Stomach (tissue), 9 donors: ENCODE data around the gene SLAIN2. TPM values are rescaled to one million over a fixed set of nuclear protein-coding genes. Genes with fewer than 3 reads are reported as not detected.

Experiments
- DNase-seq, 2 donors: peaks; one replicate each; pipeline versions ENCODE4 v3.0.0 to v3.0.0-alpha.2; 2013 to 2019
- H3K27ac ChIP-seq, 5 donors: fragments of 200-600 bp in 4 of 5; sonication (generic) in 4 of 5; one replicate each; pipeline ENCODE4 v1.5.1; 2013 to 2019; ENCODE audit warnings: mild to moderate bottlenecking in 1 of 5, moderate library complexity in 1 of 5
- H3K27me3 ChIP-seq, 3 donors: fragments of 200-600 bp; sonication (generic); one replicate each; pipeline ENCODE4 v1.5.1; 2017 to 2019; ENCODE audit warnings: mixed run types in 1 of 3
- H3K36me3 ChIP-seq, 4 donors: fragments of 200-600 bp; sonication (generic); 1 replicate in 3 of 4; 2 replicates in 1 of 4; pipeline ENCODE4 v1.5.1; 2016 to 2019
- H3K4me1 ChIP-seq, 4 donors: fragments of 200-600 bp; sonication (generic); one replicate each; pipeline ENCODE4 v1.5.1; 2016 to 2019
- H3K4me3 ChIP-seq, 4 donors: fragments of 200-600 bp; sonication (generic) in 3 of 4; one replicate each; pipeline ENCODE4 v1.5.1; 2016 to 2019; ENCODE audit warnings: mild to moderate bottlenecking in 1 of 4
- H3K9me3 ChIP-seq, 4 donors: fragments of 200-600 bp; sonication (generic); one replicate each; pipeline ENCODE4 v1.5.1; 2016 to 2019
- EP300 ChIP-seq: sonication (generic); formaldehyde crosslinking; IDR thresholded peaks from one replicate; pipeline ENCODE4 v1.6.1; 2017; ENCODE audit warnings: antibody characterized with exemption
- POLR2A ChIP-seq, 4 donors: fragments of 450-650 bp; IDR thresholded peaks; one replicate each; pipeline ENCODE4 v1.6.1; 2016; ENCODE audit warnings: antibody characterized with exemption in 4 of 4, control low read depth in 2 of 4, mild to moderate bottlenecking in 1 of 4, moderate library complexity in 1 of 4
- POLR2AphosphoS5 ChIP-seq, 3 donors: sonication (generic); formaldehyde crosslinking; IDR thresholded peaks; one replicate each; pipeline ENCODE4 v1.6.1; 2016; ENCODE audit warnings: antibody characterized with exemption in 3 of 3
- WGBS, 5 donors: extraction: QIAGEN DNeasy Blood & Tissue Kit in 3 of 5; methylation state at CpG; one replicate each; pipeline versions ENCODE4 v1.1.5 to v1.1.7; 2013 to 2018; 5-methylcytosine and 5-hydroxymethylcytosine counted together
- intact Hi-C: fragments of 100-400 bp; cut with DNase I; formaldehyde crosslinking; loops from one replicate; pipeline ENCODE4 v1.15.1; 2023; ENCODE audit warnings: low total_unique reads
- polyA plus RNA-seq, 3 donors: library from polyadenylated mRNA; stranded (reverse); fragments of 200-250 nt; gene quantifications; one replicate each; pipeline ENCODE4 v1.2.3, GENCODE V29; 2013
- total RNA-seq, 5 donors: library from RNA; depleted of rRNA; stranded (reverse); fragments of >200 nt; gene quantifications; one replicate each; pipeline versions ENCODE4 v1.1.0 to v1.2.3, GENCODE V29; 2014 to 2016
- TF ChIP-seq, protein P1 (sequence below), 7 experiments: fragments of 450-650 bp in 4 of 7; fragments of 200-600 bp in 3 of 7; sonication (generic) in 3 of 7; IDR thresholded peaks; one replicate each; pipeline ENCODE4 v1.5.1; 2016 to 2019; ENCODE audit warnings: antibody characterized with exemption in 7 of 7, control low read depth in 2 of 7, mild to moderate bottlenecking in 1 of 7
- donor health status: healthy with polysubstance abuse.
- donor health status: Bipolar disorder and iron deficiency.
- donor health status: healthy.

Gene SLAIN2
- total and polyA plus RNA-seq, 8 donors = 16.7 to 274 (median 34.9) TPM

DNA sequence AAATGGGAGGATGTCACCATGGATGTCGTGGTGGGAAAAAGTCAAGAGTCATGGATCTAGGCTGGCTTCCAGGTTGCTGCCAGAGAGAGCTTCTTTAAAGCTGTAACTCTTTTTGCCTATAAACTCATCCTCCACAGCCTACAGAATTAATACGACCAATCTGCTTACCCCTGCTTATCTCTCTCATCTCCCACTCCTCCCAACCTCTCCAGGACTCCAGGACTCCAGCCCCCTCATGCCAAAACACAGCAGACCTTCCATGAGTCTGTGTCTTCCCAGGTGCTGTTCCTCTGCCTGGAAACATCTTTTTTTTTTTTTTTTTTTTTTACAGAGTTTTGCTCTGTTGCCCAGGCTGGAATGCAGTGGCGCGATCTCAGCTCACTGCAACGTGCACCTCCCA is 126.6 kb downstream of the SLAIN2 start:
- intact Hi-C loops = no loop called here
- Histone ChIP-seq H3K27ac (no peak overlapping the region), H3K27me3 (no peaks in the 10 kb centered on the region), H3K36me3 (no peaks in the 10 kb centered on the region), H3K9me3 (peaks cover 0 to 10% (median 5%) of the 10 kb centered on the region in 4 donors), H3K4me1 (no peaks in the 10 kb centered on the region), H3K4me3 (no peak overlapping the region)
- 61 to 82% (median 71%) methylated on average over 2 to 4 of the region's 5 CpGs for WGBS, 5 donors
- TF ChIP-seq POLR2A (IDR thresholded peaks at IDR 0.05) (no peak), EP300 (no peak), POLR2AphosphoS5 (IDR thresholded peaks at IDR 0.05) (no peak)
- TF ChIP-seq, protein P1, sequence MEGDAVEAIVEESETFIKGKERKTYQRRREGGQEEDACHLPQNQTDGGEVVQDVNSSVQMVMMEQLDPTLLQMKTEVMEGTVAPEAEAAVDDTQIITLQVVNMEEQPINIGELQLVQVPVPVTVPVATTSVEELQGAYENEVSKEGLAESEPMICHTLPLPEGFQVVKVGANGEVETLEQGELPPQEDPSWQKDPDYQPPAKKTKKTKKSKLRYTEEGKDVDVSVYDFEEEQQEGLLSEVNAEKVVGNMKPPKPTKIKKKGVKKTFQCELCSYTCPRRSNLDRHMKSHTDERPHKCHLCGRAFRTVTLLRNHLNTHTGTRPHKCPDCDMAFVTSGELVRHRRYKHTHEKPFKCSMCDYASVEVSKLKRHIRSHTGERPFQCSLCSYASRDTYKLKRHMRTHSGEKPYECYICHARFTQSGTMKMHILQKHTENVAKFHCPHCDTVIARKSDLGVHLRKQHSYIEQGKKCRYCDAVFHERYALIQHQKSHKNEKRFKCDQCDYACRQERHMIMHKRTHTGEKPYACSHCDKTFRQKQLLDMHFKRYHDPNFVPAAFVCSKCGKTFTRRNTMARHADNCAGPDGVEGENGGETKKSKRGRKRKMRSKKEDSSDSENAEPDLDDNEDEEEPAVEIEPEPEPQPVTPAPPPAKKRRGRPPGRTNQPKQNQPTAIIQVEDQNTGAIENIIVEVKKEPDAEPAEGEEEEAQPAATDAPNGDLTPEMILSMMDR (IDR thresholded peaks at IDR 0.05) = no peak
- no peak for DNase-seq

DNA sequence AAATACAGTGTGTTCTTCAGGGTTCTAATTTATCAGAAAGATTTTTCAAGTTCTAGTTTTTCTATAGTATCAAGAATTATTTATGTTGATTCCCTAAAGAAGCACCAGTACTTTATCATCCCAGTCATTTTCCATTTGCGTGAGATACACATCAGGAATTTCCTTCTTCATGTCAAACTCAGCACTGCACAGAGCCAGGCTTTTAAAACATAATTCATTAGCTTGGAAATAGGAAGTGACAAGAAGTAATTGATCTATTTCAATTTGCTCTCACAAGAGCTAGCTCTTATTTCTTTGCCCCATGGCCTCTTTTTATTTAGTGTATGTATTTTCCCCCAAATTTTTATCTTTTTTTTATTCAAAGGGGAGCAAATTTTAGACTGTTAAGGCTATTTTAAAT is 128.8 kb downstream of the SLAIN2 start:
- TF ChIP-seq, protein P1 (IDR thresholded peaks at IDR 0.05) = no peak
- TF ChIP-seq EP300 (no peak), POLR2AphosphoS5 (IDR thresholded peaks at IDR 0.05) (no peak), POLR2A (IDR thresholded peaks at IDR 0.05) (no peak)
- H3K9me3 ChIP-seq = no peaks in the 10 kb centered on the region
- 61 to 79% (median 65%) methylated on average over 1 of the region's 1 CpG for WGBS, 5 donors
- H3K27ac ChIP-seq = no peak overlapping the region
- no peak for DNase-seq
- intact Hi-C loops = no loop called here
- H3K4me3 ChIP-seq = no peak overlapping the region
- no peaks in the 10 kb centered on the region for H3K4me1 ChIP-seq
- H3K27me3 ChIP-seq = no peaks in the 10 kb centered on the region
- no peaks in the 10 kb centered on the region for H3K36me3 ChIP-seq

DNA sequence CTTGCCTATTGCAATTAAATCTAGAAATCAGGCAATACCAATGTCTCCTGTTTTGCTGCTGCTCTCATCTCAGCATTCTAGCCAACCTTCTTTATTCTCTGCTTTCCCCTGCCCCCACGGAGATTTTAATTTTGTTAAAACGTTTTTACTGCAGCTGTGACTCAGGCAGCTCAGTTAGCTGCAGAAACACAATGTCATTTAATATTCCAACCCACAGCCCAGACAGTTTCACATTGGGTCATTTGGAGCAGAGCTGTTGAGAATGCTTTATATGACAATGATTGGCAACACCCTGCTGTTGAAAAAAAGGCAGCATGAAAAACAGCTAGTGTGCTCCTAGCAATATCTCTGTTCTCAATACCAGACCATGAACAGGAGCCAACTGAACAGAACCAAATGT is 129.2 kb downstream of the SLAIN2 start:
- TF ChIP-seq POLR2AphosphoS5 (IDR thresholded peaks at IDR 0.05) = no peak
- TF ChIP-seq EP300 = no peak
- TF ChIP-seq, protein P1 (IDR thresholded peaks at IDR 0.05) = no peak
- 34 to 42% (median 37%) methylated on average over 2 of the region's 2 CpGs for WGBS, 5 donors
- Histone ChIP-seq H3K4me1 (no peaks in the 10 kb centered on the region), H3K4me3 (no peak overlapping the region), H3K27ac (no peak overlapping the region), H3K27me3 (no peaks in the 10 kb centered on the region), H3K36me3 (no peaks in the 10 kb centered on the region), H3K9me3 (no peaks in the 10 kb centered on the region)
- no peak for DNase-seq
- intact Hi-C loops = no loop called here

DNA sequence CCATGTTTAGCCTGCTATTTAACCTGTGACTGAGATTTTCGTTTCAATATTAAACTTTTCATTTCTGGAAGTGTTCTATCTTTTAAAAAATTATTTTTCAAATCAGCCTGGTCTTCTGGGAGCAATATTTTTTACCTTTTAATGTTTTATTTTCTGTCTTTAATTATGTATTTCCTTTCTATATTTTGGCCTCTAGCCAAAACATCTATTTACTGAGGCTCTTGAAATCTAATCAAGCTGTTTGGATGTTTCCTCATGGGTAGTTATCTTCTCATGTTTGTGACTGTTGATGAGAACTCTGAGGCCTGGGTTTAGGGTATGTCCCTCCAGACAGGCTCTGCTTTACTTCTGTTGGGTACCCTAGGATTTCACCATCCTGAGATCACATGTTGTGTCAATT is 131.5 kb downstream of the SLAIN2 start:
- H3K4me3 ChIP-seq = no peak overlapping the region
- TF ChIP-seq EP300 (no peak), POLR2A (IDR thresholded peaks at IDR 0.05) (no peak), POLR2AphosphoS5 (IDR thresholded peaks at IDR 0.05) (no peak)
- TF ChIP-seq, protein P1 (IDR thresholded peaks at IDR 0.05) = no peak
- H3K36me3 ChIP-seq = no peaks in the 10 kb centered on the region
- DNase-seq = no peak
- intact Hi-C loops = no loop called here
- no peaks in the 10 kb centered on the region for H3K27me3 ChIP-seq
- WGBS, 5 donors = 82 to 92% (median 83%) methylated on average over 1 of the region's 1 CpG
- H3K4me1 ChIP-seq = no peaks in the 10 kb centered on the region
- no peaks in the 10 kb centered on the region for H3K9me3 ChIP-seq
- no peak overlapping the region for H3K27ac ChIP-seq
